SK-N-MC (cell line): ENCODE measurements around the gene RBMS3.

Source experiments
- EZH2 ChIP-seq: fragments of 200-600 bp; sonication (generic); IDR thresholded peaks from one replicate; pipeline ENCODE4 v1.6.1; 2017; ENCODE audit warnings: antibody characterized with exemption
- FOXP2 ChIP-seq: optimal IDR thresholded peaks from 2 replicates; pipeline ENCODE3; 2011; ENCODE audit warnings: mild to moderate bottlenecking, moderate library complexity; ENCODE audit not compliant: insufficient read depth; ENCODE audit errors: extremely low read length, control extremely low read depth
- POLR2AphosphoS5 ChIP-seq: IDR thresholded peaks from 2 replicates; pipeline ENCODE4 v1.6.1; 2012; ENCODE audit warnings: mild to moderate bottlenecking, low read depth, low read length, borderline replicate concordance

GRCh38 chr3:29540544-29540943 lies 259.7 kb downstream of the RBMS3 start:
- no peak for TF ChIP-seq EZH2
- TF ChIP-seq POLR2AphosphoS5: no peak
- no peak for TF ChIP-seq FOXP2
